HS-5 (cell line): Measurements from ENCODE around the gene PSD4.

Experiments
- DNase-seq: peaks from one replicate; pipeline ENCODE4 v3.0.0-alpha.2; 2012; ENCODE audit warnings: low read depth

The PSD4 gene

DNA sequence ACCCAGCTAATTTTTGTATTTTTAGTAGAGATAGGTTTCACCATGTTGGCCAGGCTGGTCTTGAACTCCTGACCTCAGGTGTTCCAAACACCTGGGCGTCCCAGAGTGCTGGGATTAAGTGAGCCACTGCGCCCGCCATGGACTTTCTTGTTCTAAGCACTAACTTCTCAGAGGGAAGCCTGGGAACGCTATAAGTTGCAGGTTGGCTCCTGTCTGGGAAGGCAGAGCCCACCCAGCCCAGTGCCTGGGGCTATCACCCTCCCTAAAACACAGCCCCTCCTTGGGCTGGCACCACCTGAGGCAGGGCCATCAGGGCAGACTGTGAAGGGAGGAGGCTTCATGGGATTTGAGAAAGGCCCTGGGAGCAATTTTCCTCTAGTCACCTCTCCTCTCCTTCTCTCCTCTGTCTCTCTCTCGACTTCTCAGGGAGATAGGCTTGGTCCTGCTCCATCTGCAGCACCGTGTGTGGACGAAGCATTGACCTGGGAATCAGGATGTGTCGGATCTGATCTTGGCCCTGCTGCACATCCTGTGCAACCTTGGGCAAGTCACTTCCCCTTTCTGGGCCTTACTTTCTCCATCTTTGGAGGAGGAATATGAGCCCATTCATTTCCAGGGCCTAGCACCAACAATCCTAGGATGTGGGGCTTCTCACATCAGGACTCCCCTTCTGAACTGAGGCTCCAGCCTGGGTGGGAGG, 10.9 kb downstream of the PSD4 start:
- no peak for DNase-seq

DNA sequence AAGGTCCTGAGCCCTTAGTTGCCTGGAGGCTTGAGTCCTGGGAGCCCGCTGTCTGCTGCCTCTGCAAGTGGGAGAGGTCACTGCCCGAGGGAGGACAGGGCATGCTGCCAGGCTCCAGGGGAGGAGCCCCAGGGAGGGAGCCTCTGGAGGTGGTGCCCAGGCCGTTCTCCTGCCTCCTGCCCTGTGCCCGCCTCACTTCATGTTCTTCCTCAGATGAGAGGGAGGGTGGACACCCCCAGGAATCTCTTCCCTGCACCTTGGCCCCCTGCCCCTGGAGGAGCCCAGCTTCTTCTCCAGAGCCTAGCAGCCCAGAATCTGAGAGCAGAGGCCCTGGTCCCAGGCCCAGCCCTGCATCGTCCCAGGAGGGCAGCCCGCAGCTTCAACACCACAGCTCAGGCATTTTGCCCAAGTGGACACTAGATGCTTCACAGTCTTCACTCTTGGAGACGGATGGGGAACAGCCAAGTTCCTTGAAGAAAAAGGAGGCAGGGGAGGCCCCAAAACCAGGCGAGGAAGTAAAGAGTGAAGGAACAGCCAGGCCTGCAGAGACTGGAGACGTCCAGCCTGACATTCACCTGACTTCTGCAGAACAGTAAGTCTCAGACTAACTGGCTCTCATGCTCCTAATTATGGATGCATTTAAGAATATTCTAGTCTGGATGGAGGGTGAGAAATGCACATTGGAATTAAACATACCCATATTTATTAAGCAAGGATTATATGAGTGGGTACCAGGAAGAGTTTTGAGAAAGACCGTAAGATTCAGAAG, 12.1 kb downstream of the PSD4 start:
- no peak for DNase-seq

DNA sequence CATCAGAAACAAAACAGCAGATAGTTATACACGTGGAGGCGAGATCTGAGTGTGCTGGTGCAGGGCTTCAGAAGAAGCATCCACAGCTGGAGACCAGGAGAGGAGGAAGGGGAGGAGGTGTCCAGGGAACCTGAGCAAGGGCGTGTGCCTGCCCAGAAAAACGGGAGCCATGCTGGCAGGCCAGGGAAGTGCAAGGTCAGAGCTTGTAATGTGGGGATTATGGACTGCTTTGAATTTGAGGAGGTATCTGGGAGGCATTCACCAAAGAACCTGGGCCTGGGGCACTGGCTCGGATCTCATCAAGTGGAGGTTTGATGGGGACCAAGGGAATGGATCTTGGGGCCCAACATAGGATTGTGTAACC, 12.6 kb downstream of the PSD4 start:
- no peak for DNase-seq

DNA sequence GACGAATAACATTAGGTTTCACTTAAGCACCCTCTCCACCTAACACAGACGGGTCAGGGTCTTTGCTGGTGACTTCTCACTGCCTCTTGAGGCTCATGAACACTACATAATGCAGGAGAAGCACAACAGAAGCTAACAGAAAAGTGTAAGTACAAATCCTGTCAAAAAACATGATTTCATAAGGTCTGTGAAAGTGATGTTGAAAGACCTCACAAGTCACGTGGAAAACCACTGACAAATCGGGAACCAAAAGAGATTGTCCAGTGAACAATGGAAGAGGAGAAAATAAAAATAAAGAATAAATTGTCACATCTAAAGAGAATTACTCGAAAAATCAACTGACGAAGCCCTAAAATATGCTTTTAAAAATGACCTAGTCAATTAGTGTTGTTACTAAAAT, 14.0 kb downstream of the PSD4 start:
- DNase-seq: no peak

DNA sequence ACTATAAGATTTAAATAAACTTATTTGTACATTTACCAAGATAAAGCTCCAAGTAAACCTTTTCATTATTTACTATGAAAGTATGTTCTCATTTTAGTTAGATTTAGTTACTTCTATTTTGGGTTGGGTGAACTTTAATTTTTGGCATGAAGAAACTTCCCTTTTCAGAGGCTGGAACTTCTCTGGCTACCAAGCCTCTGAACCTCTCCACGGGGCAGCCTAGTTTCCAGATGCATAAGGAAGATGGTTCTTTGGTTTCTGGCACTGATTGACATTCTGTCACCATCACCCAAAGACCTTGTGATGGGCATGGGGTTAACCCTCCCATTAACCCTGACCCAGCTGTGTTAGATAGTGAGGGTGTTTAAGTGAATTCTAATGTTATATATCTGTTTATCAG, 17.1 kb downstream of the PSD4 start:
- no peak for DNase-seq

DNA sequence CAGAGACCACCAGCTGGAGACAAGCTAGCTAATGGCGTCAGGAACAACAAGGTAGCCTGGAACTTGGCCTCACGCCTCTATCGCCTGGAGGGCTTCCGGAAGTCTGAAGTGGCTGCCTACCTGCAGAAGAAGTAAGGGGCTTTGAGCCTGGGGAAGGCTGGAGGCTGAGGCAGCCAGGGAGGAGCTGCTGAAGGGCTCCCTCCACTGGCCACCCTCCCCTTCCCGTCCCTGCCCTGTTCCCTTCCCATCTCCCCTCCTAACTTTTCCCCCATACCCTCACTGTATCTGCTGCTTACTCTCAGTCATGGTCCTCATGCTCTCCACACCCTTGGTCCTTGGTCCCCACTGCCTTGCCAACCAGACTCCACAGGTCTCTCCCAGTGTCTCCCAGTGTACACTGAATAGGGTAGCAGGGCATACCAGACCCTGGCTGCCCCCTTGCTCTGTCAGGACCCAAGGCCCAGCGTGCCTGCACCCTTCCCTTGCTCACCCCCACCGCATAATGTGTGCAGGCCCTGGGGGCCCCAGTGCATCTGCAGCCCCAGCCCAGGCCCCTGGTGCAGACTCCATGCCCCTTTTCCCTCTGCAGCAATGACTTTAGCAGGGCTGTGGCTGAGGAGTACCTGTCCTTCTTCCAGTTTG, 18.8 kb downstream of the PSD4 start:
- no peak for DNase-seq

DNA sequence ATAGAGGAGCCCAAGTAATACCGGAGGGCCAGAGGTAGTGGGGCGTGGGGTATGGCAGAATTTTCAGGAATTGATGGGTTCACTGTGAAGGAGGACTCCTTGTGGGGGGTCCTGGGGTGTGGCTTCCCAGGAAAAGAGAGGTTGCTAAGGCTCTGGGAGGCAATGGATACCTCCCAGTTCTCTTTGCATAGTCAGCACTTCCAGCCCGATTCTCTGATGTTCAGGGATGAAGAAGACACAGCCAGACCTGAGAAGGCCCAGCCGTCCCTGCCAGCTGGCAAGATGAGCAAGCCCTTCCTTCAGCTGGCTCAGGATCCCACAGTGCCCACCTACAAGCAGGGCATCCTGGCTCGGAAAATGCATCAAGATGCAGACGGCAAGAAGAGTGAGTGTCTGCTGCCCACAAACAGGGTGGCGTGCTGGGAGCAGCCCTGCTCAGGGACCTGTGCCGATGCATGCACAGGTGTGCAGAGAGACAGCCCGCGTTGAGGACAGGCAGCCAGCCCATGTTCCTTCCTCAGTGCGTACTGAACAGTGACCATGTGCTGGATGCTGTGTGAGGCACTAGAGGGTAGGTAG, 22.2 kb downstream of the PSD4 start:
- no peak for DNase-seq

DNA sequence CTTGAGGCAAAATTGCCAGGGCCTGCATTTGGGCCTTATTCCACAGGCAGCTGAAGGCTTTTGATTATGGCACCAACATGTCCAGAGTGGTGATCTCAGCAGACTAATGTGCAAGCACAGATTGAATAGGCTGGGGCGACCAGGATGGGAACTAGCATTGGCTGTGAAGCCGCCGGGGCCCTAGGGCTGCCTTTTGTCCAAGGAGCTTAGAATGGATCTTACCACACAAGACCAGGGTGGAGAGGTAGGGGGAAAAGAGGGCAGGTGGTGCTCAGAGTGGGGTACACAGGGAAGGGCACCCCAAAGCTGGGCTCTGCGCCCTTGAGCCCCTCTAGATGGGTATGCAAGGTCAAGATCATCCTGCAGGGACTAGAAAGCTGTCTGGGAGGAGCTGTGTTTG, 23.1 kb downstream of the PSD4 start:
- no peak for DNase-seq

DNA sequence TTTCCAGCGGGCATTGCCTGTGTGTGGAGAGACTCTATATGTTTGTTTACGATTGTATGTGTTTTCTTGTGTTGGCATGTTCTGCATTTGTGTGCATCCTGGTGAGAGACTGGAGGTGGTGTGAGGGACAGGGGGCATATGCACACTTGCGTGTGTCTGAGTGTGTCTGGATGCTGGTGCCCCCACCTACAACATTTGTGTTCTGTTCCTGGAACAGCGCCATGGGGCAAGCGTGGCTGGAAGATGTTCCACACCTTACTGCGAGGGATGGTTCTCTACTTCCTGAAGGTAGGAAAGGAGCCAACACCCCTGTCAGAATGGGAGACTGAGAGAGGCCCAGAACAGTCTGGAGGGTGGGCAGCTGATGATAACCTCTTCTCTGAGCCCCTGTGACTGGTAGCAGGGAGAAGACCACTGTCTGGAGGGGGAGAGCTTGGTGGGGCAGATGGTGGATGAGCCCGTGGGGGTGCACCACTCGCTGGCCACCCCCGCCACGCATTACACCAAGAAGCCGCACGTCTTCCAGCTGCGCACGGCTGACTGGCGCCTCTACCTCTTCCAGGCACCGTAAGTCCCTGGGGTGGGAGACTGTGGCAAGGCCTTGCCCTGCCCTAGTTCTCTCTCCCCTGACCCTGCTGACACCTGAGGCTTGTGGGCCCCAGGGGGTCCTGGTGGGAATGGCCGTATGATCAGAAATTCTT, 23.7 kb downstream of the PSD4 start:
- DNase-seq: no peak

DNA sequence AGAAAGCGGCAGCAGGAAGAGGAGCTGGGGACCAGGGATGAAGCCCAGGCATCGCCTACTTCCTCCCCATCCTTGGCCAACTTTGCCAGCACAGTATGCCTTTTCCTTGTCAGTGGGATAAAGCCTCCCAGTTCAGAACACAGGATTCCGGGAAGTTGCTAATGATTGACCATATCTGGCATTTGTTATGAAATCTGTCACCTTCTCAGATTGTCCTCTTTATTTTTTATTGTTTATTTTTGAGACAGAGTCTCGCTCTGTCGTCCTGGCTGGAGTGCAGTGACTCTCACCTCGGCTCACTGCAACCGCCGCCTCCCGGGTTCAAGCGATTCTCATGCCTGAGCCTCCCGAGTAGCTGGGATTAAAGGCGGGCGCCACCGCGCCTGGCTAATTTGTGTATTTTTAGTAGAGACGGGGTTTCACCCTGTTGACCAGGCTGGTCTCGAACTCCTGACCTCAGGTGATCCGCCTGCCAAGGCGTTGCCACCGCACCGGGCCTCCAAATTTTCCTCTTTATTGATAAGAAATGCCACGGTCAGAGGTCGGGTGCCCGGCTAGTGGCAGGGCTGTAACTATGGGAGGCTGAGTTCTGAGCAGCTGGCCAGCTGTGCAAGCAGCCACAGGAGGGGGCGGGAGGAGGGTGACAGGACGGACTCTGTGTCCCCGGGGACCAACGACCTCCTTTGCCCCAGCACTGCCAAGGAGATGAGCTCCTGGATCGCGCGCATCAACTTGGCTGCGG, 24.4 kb downstream of the PSD4 start:
- DNase-seq: no peak

DNA sequence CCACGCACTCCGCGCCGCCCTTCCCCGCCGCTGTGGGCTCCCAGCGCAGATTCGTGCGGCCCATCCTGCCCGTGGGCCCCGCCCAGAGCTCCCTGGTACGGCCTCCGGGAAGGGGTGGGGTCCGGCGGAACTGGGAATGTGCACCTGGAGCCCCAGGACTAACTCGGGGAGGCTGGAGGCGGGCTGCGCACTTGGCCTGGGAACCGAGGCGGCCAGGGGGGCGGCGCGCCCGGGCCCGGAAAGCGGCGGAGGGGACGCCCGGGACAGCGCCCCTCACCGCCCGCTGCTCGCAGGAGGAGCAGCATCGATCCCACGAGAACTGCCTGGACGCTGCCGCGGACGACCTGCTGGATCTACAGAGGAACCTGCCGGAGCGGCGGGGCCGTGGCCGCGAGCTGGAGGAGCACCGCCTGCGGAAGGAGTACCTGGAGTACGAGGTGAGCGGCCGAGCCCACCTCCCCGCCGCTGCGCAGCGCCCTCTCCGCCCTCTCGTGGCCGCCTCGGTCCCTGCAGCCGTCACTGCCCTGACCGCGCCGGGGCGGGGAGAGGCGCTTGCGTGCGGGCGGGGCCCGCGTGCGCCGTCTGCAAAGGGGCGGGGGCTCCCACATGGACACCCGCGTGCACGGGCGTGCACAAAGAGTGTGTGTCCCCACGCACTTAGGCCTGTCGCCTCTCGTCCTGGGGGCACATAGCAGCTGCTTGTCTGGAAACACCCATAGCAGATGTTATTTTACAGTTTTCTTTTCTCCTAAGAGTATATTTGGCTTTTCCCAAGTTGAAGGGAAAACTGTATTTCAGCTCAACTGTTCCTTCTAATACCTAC, 25.2 kb downstream of the PSD4 start:
- DNase-seq: peak; percentile 30

DNA sequence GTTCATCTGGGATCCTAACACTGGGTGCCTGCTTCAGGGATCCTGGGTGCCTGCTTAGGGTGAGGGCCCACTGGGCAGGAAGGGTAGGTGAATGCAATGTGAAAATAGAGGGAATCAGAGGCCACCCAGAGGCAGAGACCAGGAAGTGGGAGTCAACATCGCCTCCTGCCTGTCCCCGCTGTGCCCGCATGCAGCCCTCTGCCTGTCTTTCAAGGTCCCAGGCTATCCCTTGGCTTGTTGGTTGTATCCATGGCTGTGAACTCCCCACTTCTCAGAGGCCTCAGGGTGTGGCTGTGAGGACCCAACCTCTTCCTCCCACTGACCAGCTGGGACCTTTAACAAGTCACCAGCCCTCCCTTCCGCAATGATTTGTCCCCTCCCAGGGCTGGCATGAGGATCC, 26.5 kb downstream of the PSD4 start:
- no peak for DNase-seq

DNA sequence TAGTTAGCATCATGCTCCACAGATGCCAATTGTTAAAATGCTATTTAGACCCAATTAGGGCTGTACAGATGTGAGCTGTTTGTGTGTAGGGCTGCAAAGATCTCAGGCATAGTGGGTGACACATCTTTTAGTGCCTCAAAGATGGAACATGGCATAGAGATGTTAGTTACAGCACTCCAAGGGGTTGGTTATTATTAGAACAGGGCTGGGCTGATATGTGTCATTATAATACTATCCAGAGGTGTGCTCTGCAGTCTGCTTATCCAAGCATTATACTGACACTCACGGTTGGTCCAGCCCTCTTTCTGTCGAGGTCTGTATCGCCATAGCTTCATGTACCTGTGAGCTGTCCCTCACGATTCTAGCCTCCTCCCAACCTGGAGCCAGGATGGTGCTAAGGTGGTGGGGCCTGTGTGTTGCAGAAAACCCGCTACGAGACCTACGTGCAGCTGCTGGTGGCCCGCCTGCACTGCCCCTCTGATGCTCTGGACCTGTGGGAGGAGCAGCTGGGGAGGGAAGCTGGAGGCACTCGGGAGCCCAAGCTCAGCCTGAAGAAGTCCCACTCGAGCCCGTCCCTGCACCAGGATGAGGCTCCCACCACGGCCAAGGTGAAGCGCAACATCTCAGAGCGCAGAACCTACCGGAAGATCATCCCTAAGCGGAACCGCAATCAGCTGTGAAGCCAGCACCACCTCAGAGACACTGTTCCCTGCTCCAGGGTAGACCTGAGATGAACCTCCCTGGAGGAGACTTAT, 27.1 kb downstream of the PSD4 start:
- DNase-seq: no peak

DNA sequence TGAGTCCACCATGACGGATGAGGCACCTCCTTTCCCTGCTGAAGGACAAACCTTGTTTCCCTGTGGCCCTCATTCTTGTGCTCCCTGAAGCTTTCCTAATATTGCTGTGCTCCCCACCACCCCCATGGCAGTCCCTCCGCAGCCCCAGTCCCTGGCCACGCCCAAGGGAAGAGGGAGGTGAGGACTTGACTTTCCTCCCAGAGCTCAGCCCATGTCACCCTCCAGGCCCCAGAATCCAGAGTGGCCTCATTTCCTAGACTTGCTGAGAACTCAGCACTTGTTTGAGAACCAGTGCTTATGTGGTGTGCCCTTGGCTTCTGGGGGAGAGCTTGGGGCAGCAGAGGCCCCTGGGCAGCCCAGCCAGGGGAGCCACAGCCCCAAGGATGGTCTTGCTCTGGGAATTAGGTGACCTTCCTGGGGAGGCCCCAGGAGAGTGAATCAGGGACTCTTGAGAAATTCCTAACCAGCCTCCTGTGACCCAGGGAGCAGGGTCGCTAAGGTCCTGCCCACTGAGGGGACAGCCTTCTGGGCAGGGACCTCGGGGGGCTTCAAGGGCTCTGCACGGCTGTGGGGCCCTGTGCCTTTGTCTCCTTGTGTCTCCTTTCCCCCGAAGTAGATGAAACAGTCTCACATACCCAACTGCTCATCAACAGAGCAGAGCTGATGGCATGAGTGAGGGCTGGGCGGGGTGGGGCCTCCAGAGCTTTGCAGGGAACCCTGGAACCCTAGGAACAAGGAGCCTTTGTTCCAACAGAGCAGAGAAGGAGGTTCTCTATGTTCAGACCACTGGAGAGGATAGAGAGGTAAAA, 27.9 kb downstream of the PSD4 start:
- DNase-seq: no peak

DNA sequence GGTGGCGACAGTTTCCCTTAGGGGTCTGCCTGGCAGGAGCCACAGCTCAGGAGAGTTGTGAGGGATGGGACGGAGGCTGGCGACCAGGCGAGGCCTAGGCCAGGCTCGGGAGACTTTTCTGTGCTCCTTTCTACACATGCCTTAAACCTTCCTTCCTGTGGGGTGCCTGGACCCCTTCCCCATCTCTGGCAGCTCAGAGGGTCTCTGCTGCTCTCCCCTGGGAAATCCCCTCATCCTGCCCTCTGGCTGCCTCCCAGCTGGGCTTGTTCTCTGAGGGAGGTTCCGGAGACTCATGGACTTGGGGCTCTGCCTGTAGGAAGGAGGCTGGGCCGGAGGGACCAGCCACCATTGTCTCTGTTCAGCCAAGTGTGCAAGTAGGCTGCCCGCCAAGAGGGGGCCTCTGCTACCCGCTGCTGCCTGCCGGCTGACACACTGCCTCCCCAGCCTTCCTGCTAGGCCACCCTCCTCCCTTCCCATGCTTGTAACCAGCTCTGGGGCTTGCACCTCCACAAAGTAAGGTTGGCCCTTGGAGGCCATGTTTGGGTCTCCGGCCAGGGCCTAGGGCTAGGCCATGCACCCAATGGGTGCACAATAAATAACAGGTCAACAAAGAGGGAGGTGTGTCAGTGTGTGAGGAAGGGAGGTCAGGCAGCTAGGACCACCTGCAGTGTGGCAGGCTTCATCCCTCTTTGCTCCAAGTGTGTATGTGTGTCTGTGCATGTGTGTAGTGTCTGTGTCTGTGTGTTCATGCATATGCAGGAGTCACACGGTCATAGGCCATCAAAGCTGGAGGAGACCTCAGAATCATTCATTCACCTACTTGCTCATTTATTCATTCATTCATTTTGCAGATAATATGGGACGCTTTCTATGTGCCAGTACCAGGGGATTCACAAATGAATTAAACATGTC, 28.8 kb downstream of the PSD4 start:
- no peak for DNase-seq

DNA sequence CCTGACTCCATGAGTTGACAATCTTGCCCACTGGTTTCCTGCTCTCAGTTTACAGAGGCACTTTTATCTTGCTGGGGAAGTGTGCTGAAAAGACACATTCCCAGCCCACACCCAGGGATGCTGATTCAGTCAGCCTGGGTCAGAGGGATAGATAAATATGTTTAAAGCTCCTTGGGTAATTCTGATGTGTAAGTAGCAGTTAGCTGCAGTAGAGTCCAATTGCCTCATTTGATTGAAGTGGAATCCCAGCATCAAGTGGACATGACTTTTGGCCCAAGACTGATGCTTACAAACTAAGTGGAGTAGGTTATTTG, 29.4 kb downstream of the PSD4 start:
- DNase-seq: no peak

DNA sequence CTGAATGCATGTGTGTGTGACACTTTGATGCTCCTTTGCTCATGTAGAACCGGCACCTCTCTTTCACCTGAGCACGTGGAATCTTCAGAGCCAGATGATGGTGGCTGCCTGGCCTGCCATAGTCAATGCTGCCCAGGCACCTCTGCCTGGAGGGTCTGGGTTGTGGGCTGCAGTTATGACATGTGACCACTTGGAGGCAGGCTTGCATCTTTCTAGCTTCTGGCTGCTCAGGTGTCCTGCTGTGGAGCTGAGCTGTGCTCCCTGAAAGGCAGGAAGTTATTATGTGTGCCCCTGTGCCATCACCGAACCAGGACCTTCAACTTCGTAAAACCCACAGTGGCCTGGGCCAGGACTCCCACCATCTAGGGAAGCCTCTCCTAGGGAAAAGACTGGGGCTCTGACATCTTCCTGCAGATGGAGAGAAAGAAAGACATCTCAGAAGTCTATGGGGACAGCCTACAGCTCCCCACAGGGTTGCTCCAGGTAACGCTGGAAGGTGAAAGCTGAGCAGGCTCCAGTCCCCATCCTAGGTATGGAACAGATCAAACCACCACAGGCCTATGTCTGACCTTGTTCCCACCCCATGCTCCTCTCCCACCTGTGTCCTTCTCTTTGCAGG, 30.2 kb downstream of the PSD4 start:
- DNase-seq: peak; percentile 39

DNA sequence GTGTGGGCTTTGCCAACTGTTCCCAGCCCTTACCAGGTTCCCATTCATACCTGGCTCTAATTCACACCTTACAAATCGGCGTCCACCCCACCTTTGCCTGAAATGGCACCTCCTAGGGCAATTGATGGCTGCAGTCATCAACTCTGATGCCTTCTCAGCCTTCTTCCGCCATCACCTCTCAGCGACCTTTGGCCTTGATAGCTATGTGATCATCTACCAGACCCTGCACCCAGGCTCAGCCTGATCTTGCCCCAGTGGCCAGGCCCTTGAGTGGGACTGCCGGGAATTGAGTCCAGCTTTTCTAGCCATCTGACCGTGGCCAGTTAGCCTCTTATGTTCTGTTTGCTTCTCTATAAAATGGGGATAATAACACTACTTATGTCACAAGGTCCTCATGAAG, 32.5 kb downstream of the PSD4 start:
- DNase-seq: no peak
